Activated CD8-positive, alpha-beta T cell treated with anti-CD3 and anti-CD28 coated beads, Interleukin-2, amount 10 ng/mL, durations not matched to agents 7 days and 5 days (primary cell): ENCODE measurements around the gene PKN2. TPM values are rescaled to one million over a fixed set of nuclear protein-coding genes. Genes with fewer than 3 reads are reported as not detected.
"Not testable (repeated sequence)": the region's sequence is repeated elsewhere in the genome, so short reads cannot be mapped to it uniquely, and the experiment has no call there.

Experiments used
- ATAC-seq: fragments of 150-1000 bp; cut with Tn5 transposase; one replicate; pipeline ENCODE4 v1.10.0; 2021; ENCODE audit warnings: moderate library complexity
- CTCF ChIA-PET: fragments of 350-600 bp; sonication (Branson Sonifier 250); formaldehyde crosslinking; loops from one replicate; lab custom pipeline; 2021; ENCODE audit warnings: antibody characterized with exemption; lab: Charles Lee
- POLR2A ChIA-PET: fragments of 350-600 bp; sonication (Branson Sonifier 250); formaldehyde crosslinking; loops from one replicate; lab custom pipeline; 2021; ENCODE audit warnings: antibody characterized with exemption; lab: Charles Lee
- DNase-seq: peaks from one replicate; pipeline ENCODE4 v3.0.0-alpha.2; 2020
- H3K27ac Mint-ChIP-seq: one replicate; pipeline ENCODE4 v1.8.0; 2021; ENCODE audit warnings: mild to moderate bottlenecking, mixed read lengths
- H3K27me3 Mint-ChIP-seq: one replicate; pipeline ENCODE4 v1.8.0; 2021; ENCODE audit warnings: low read depth, mixed read lengths
- H3K36me3 Mint-ChIP-seq: one replicate; pipeline ENCODE4 v1.8.0; 2021; ENCODE audit warnings: low read depth, mixed read lengths
- H3K4me1 Mint-ChIP-seq: one replicate; pipeline ENCODE4 v1.8.0; 2021; ENCODE audit warnings: low read depth, mixed read lengths
- H3K4me3 Mint-ChIP-seq: one replicate; pipeline ENCODE4 v1.8.0; 2021; ENCODE audit warnings: mild to moderate bottlenecking, mixed read lengths
- H3K9me3 Mint-ChIP-seq: one replicate; pipeline ENCODE4 v1.8.0; 2022; ENCODE audit warnings: mixed read lengths; ENCODE audit not compliant: insufficient read depth
- total RNA-seq, 2 experiments: library from RNA; stranded (reverse); gene quantifications; one replicate each; pipeline ENCODE4 v1.2.3, GENCODE V29; 2021

The PKN2 gene
- total RNA-seq, 2 experiments from 2014 or later: 23.6 to 24.4 TPM

- Mint-ChIP-seq H3K27me3 (no peaks in the 10 kb centered on the region), H3K27ac (peak overlapping the region; percentile 37), H3K9me3 (peaks cover 15% of the 10 kb centered on the region), H3K4me1 (peaks cover 18% of the 10 kb centered on the region), H3K4me3 (no peak overlapping the region), H3K36me3 (peaks cover 45% of the 10 kb centered on the region)
- POLR2A ChIA-PET: no interaction called here
- DNase-seq (no peak), ATAC-seq (no peak)
- CTCF ChIA-PET: interaction anchor here (0.8 to 1.5 kb wide), 4 partner anchors 9 to 77 kb away, joined by 3 to 4 read pairs (median 3); no protein-coding TSS in a partner anchor
Observed at GRCh38 chr1:88799491-88799890, 115.4 kb downstream of the PKN2 start.

GRCh38 chr1:88800382-88801051, 116.4 kb downstream of the PKN2 start:
- H3K9me3 Mint-ChIP-seq: peaks cover 15% of the 10 kb centered on the region
- H3K4me1 Mint-ChIP-seq: peaks cover 13% of the 10 kb centered on the region
- POLR2A ChIA-PET: no interaction called here
- no peaks in the 10 kb centered on the region for H3K27me3 Mint-ChIP-seq
- CTCF ChIA-PET: interaction anchor here (0.8 to 1.7 kb wide), 4 partner anchors 14 to 116 kb away, joined by 3 to 7 read pairs (median 4); partner anchors contain the start of gene PKN2
- H3K36me3 Mint-ChIP-seq: peaks cover 47% of the 10 kb centered on the region
- ATAC-seq: peak; percentile 65
- H3K4me3 Mint-ChIP-seq: no peak overlapping the region
- DNase-seq: peak; percentile 63
- H3K27ac Mint-ChIP-seq: peak overlapping the region; percentile 30

- no peak overlapping the region for H3K4me3 Mint-ChIP-seq
- peak overlapping the region; percentile 62 for H3K27ac Mint-ChIP-seq
- DNase-seq (no peak), ATAC-seq (no peak)
- no peaks in the 10 kb centered on the region for H3K27me3 Mint-ChIP-seq
- ChIA-PET POLR2A (no interaction called here), CTCF (interaction anchor here (0.6 to 1.7 kb wide), 3 partner anchors 15 to 117 kb away, joined by 3 to 7 read pairs (median 4); partner anchors contain the start of gene PKN2)
- peaks cover 53% of the 10 kb centered on the region for H3K36me3 Mint-ChIP-seq
- peaks cover 15% of the 10 kb centered on the region for H3K9me3 Mint-ChIP-seq
- H3K4me1 Mint-ChIP-seq: peaks cover 13% of the 10 kb centered on the region
Observed at GRCh38 chr1:88801575-88802208, 117.6 kb downstream of the PKN2 start.

- no peak for ATAC-seq
- Mint-ChIP-seq H3K9me3 (peaks cover 15% of the 10 kb centered on the region), H3K4me1 (peaks cover 13% of the 10 kb centered on the region), H3K27ac (peak overlapping the region; percentile 56), H3K36me3 (peaks cover 54% of the 10 kb centered on the region), H3K4me3 (no peak overlapping the region), H3K27me3 (no peaks in the 10 kb centered on the region)
- no peak for DNase-seq
- POLR2A ChIA-PET: no interaction called here
- CTCF ChIA-PET: interaction anchor here (0.6 to 1.6 kb wide), 2 partner anchors 16 to 75 kb away, joined by 3 to 7 read pairs; no protein-coding TSS in a partner anchor
Observed at GRCh38 chr1:88802404-88802803, 118.3 kb downstream of the PKN2 start.

GRCh38 chr1:88802950-88803349, 118.9 kb downstream of the PKN2 start:
- H3K9me3 Mint-ChIP-seq: peaks cover 15% of the 10 kb centered on the region
- peaks cover 52% of the 10 kb centered on the region for H3K36me3 Mint-ChIP-seq
- peaks cover 13% of the 10 kb centered on the region for H3K4me1 Mint-ChIP-seq
- peak overlapping the region; percentile 56 for H3K27ac Mint-ChIP-seq
- CTCF ChIA-PET: interaction anchor here (1.4 kb wide), 1 partner anchor 19 kb away, joined by 3 read pairs; no protein-coding TSS in a partner anchor
- no peak for ATAC-seq
- POLR2A ChIA-PET: no interaction called here
- H3K27me3 Mint-ChIP-seq: no peaks in the 10 kb centered on the region
- no peak for DNase-seq
- H3K4me3 Mint-ChIP-seq: no peak overlapping the region

GRCh38 chr1:88803444-88803843, 119.4 kb downstream of the PKN2 start:
- H3K4me1 Mint-ChIP-seq: peaks cover 13% of the 10 kb centered on the region
- H3K36me3 Mint-ChIP-seq: peaks cover 51% of the 10 kb centered on the region
- H3K4me3 Mint-ChIP-seq: no peak overlapping the region
- POLR2A ChIA-PET: no interaction called here
- H3K9me3 Mint-ChIP-seq: peaks cover 15% of the 10 kb centered on the region
- no peak for ATAC-seq
- no peaks in the 10 kb centered on the region for H3K27me3 Mint-ChIP-seq
- DNase-seq: no peak
- CTCF ChIA-PET: interaction anchor here (1.4 kb wide), 1 partner anchor 19 kb away, joined by 3 read pairs; no protein-coding TSS in a partner anchor
- H3K27ac Mint-ChIP-seq: no peak overlapping the region

GRCh38 chr1:88812366-88812765, 128.3 kb downstream of the PKN2 start:
- H3K9me3 Mint-ChIP-seq: no peaks in the 10 kb centered on the region
- peaks cover 30% of the 10 kb centered on the region for H3K36me3 Mint-ChIP-seq
- no peak overlapping the region for H3K27ac Mint-ChIP-seq
- CTCF ChIA-PET: interaction anchor here (1.1 kb wide), 1 partner anchor 21 kb away, joined by 3 read pairs; no protein-coding TSS in a partner anchor
- no peak overlapping the region for H3K4me3 Mint-ChIP-seq
- ATAC-seq (no peak), DNase-seq (no peak)
- POLR2A ChIA-PET: no interaction called here
- no peaks in the 10 kb centered on the region for H3K27me3 Mint-ChIP-seq
- H3K4me1 Mint-ChIP-seq: no peaks in the 10 kb centered on the region

GRCh38 chr1:88813471-88813870, 129.4 kb downstream of the PKN2 start:
- no peak overlapping the region for H3K4me3 Mint-ChIP-seq
- no peaks in the 10 kb centered on the region for H3K9me3 Mint-ChIP-seq
- H3K4me1 Mint-ChIP-seq: no peaks in the 10 kb centered on the region
- H3K27ac Mint-ChIP-seq: no peak overlapping the region
- POLR2A ChIA-PET: no interaction called here
- CTCF ChIA-PET: no interaction called here
- no peaks in the 10 kb centered on the region for H3K27me3 Mint-ChIP-seq
- DNase-seq: no peak
- peaks cover 36% of the 10 kb centered on the region for H3K36me3 Mint-ChIP-seq
- ATAC-seq: no peak

GRCh38 chr1:88819642-88820041, 135.6 kb downstream of the PKN2 start:
- CTCF ChIA-PET, H3K9me3 Mint-ChIP-seq, H3K27ac Mint-ChIP-seq, DNase-seq, H3K27me3 Mint-ChIP-seq, H3K4me3 Mint-ChIP-seq, POLR2A ChIA-PET, ATAC-seq, H3K4me1 Mint-ChIP-seq: not testable (repeated sequence)
- H3K36me3 Mint-ChIP-seq: peaks cover 31% of the 10 kb centered on the region

- ChIA-PET POLR2A (no interaction called here), CTCF (no interaction called here)
- Mint-ChIP-seq H3K4me3 (no peak overlapping the region), H3K27me3 (no peaks in the 10 kb centered on the region), H3K27ac (no peak overlapping the region), H3K4me1 (no peaks in the 10 kb centered on the region), H3K9me3 (no peaks in the 10 kb centered on the region), H3K36me3 (peaks cover 16% of the 10 kb centered on the region)
- ATAC-seq (no peak), DNase-seq (no peak)
Observed at GRCh38 chr1:88825721-88826120, 141.6 kb downstream of the PKN2 start.

GRCh38 chr1:88847643-88848042, 163.6 kb downstream of the PKN2 start:
- CTCF ChIA-PET: interaction anchor here (1.0 to 1.6 kb wide), 2 partner anchors 29 to 48 kb away, joined by 3 to 5 read pairs; no protein-coding TSS in a partner anchor
- no peaks in the 10 kb centered on the region for H3K9me3 Mint-ChIP-seq

More at GRCh38 chr1:88847643-88848042, 163.6 kb downstream of the PKN2 start:
- DNase-seq: no peak
- peaks cover 15% of the 10 kb centered on the region for H3K36me3 Mint-ChIP-seq
- no peak overlapping the region for H3K4me3 Mint-ChIP-seq
- POLR2A ChIA-PET: no interaction called here
- H3K4me1 Mint-ChIP-seq: no peaks in the 10 kb centered on the region
- H3K27me3 Mint-ChIP-seq: no peaks in the 10 kb centered on the region
- no peak for ATAC-seq
- no peak overlapping the region for H3K27ac Mint-ChIP-seq
